Posterior cingulate gyrus (tissue), 11 donors: Measurements from ENCODE around the gene MMP1.

Experiments used
- DNase-seq, 10 donors: peaks; one replicate each; pipeline versions ENCODE4 v3.0.0 to v3.0.0-alpha.2; 2020 to 2021; ENCODE audit warnings: mixed read lengths in 3 of 10
- intact Hi-C: fragments of 100-400 bp; cut with DNase I; formaldehyde crosslinking; loops from one replicate; pipeline ENCODE4 v1.15.1; 2023

The MMP1 gene

DNA sequence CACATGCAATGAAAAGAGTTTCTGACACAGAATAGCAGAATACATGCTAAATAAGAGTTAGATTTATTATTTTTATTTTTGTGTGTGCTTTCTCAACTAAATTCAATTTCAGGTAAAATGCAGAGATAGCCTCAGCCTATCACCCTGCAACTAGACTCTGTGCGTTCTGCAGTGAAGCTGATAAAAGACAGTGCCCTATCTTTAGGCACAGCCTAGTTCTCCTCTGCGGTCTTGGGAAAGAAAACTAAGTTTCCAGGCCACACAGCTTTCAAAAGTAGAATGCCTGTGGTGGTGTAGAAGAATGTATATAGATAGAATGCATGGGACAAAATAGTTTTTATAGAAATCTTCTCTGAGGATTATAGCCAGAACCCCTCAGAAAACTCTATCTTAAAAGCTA, 12.0 kb upstream of the MMP1 start:
- no peak for DNase-seq
- intact Hi-C loops, result loop anchor here (5.0 kb wide), 1 partner anchor 132 kb away; no protein-coding TSS in a partner anchor

DNA sequence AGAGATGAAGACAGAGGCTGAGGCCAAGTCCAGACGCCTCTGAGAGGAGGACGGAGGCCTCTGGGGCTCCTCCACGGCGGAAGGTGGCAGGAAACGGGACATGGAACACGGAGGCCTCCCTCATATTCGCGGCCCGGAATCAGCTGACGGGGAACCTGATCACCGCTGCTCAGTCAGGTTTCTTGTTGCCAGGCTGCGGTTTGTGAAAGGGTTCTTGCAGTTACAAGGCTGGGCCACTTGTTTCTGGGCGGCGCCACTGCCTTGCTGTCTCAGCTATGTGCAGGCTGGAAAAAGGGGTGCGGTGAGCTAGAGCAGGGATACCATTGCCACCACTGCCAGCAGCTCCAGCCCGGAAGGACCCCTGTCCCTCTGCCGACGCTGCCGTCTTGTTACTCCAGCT, 10.0 kb upstream of the MMP1 start:
- DNase-seq, result peak in 1 of 10 donors; percentile 65
- intact Hi-C loops, result no loop called here

DNA sequence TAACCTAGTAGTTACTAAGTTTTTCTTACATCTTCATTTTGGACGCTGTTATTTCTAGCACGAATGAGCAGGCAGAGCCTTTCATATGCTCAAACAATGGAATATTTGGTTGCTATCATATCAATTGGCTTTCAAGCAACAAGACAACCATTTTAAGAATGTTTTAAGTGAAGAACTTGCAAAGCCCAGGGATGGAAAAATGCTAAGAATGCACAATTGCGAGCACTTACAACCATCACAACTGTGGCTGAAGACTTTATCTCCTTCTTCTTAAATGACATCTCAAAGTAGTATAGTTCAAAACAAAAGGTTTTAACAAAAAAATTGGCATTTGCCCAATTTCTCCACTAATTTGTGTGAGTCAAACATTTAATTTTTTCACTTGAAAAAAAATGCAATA, 8.3 kb upstream of the MMP1 start:
- no peak for DNase-seq
- intact Hi-C loops, result no loop called here

DNA sequence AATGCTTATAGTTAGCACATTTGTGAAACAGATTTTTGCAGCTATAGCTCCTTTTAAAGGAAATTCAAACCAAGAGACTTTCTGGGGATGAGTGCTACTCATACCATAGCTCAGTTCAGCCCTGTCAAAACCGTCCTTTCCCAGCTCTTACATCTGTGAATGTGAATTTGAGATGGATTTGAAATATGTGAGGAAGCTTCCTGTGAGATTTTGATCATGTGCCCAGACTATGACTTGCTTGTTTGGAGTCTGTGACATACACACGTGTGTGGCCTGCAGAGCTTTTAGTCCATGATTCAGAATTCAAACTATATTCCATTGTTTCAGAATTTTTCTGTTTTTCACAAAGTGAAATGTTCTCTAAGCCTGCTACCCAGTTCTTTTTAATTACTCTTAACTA, 4.4 kb upstream of the MMP1 start:
- DNase-seq, result no peak

DNA sequence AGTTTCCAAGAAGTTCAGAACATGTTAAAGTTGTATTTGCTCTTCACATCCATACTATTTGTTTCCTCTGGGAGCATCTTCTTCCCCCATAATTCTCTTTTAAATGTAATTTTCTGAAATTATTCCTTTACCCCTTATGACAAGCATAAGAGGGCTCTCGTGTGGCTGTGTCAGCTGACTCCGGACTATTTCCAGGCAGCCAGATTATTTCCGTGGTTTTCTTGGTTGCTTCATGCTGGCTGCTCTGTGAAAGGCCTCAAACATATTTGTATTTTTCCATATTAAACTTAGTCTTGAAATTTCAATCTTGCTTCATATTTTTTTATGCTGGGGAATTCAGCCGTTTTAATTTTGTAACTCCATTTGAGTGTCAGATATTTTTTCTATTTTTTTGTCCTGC, 2.8 kb upstream of the MMP1 start:
- DNase-seq, result no peak
- intact Hi-C loops, result no loop called here

More for the DNA sequence above, 4.4 kb upstream of the MMP1 start:
- intact Hi-C loops, result no loop called here

DNA sequence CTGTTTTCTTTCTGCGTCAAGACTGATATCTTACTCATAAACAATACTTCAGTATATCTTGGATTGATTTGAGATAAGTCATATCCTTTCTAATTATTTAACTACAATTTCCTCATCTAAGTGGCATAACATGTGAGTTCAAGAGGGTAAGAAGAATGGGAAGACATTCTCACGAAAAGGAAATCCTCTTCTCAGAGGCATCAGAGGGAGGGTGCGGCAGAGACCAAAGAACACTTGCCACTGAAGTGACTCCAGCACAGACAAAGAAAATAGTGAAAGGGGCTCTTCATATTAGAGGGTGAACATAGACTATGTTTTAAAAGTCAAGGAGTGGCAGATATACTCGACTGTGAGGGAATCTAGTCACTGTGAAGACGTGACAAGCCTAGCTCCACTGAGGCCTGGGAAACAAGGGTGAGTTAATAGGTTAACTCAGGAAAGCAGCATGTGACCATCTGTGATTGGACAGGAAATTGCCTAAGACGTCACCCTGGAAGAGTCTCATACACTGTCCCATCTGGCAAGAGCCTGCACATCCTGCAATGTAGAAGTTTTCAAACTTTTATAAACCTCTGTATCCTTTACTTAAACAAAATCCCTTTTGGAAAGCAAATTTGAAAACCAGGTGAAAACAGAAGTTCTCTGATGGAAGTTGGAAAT, 1.9 kb upstream of the MMP1 start:
- intact Hi-C loops, result no loop called here
- DNase-seq, result no peak

DNA sequence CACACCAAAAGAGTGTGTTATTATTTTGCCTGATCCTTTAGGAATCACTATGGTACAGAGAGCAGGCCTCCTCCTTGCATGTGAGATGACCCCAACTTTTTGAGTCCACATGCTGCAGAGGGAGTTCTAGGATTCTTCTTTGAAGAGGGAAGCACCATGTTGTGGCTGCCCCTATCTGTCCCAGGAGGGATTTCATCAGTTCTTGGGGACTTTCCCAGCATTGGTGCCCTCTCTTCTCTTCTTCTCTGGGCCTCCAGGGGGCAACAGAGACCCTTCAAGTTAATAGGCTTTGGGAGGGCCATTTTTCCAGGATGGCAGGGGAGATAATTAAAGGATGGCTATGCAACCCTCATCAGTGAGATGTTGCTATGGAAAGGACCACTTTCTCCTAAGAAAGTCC, 3.6 kb downstream of the MMP1 start:
- DNase-seq, result no peak
- intact Hi-C loops, result no loop called here

DNA sequence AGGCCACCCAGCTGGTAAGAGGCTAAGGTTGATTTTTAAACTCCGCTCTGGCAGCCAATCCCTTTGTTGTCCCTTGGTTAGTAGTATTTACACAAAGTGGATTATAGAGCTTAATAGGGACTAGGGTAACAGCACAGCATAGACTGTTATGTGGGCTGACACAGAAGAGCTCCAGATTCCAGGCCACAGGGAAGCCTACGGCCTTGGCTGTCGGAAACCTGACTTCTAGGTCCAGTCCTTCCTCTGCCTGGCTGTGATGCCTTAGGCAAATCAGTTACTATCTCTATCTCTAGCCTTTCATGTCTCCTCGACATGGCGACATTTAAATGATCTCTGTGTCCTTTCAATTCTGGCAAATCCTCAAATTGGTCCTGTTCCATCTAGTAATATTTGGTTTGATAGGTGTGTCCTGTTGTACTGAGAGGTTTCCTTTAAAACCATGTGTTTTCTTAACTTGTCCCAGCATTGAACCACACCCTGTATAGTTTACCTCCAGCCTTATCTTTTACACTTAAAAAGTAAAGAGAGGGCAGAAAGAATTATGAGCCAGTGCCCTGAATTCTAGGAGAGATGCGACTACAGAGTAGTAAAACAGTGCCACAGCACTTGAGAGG, 4.2 kb downstream of the MMP1 start:
- intact Hi-C loops, result no loop called here
- no peak for DNase-seq

DNA sequence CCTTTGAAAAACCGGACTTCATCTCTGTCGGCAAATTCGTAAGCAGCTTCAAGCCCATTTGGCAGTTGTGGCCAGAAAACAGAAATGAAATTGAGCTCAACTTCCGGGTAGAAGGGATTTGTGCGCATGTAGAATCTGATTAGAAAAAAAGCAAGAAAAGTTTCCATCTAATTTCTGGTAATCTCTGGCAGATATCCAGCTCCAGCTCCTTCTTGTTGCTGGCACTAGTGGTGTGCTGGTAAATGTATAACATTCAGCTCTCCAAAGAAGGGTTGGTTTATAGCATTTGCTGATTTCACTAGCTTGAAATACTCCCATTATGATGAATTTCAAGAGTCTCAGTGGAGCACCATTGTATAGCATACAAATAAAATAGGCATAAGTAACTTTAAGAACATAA, 5.4 kb downstream of the MMP1 start:
- intact Hi-C loops, result no loop called here

DNA sequence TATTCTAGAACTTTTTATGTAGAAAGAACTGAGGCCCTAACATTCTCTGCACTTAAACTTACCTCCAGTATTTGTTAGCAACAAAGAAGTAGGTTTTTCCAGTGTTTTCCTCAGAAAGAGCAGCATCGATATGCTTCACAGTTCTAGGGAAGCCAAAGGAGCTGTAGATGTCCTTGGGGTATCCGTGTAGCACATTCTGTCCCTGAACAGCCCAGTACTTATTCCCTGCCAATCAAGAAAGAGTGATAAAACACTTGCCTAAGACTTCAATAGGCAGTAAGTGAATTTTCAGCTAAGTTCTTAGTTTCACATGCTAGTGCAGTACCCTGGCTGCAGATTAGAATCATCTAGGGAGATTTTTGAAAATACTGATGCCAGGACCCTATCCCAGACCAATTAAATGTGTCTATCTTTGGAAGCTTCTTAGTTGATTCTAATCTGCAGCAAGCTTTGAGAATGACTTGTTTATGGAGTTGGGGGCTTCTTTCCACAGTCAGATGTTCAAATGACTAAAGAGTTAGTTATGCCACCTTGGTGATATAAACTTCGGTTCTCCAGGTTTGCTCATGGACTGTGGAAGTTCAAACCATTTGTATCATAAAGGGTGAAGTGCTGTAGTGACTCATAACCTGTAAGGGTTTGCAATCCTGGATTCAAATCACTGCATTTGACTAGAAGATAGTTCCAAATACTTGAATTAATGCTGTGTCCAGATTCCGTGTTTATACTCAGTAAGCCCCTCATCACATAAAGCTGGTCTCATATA, 6.5 kb downstream of the MMP1 start:
- DNase-seq, result no peak
- intact Hi-C loops, result no loop called here

More for the DNA sequence above, 5.4 kb downstream of the MMP1 start:
- DNase-seq, result no peak

DNA sequence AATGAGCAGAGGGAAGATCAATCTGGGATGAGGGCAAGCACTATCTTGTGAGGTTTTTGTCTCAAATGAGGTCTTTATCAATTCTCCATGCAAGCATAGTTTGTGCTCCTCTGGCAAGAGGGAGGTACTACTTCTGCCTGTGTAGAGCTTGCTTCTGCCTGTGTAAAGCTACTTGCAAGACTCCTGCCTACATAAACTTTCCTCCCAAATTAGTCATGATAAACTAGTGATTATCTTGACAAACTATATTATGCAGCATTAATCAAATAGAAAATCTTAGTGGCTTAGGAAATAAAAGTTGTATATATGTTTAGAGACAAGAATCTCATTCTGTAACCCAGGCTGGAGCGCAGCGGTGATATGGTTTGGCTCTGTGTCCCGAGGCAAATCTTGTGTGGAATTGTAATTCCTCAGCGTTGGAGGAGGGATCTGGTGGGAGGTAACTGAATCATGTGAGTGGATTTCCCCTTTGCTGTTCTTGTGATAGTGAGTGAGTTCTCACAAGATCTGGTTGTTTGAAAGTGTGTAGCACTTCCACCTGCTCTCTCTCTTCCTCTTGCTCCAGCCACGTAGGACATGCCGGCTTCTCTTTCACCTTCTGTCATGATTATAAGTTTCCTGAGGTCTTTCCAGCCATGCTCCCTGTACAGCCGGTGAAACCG, 9.5 kb downstream of the MMP1 start:
- DNase-seq, result no peak
- intact Hi-C loops, result no loop called here

DNA sequence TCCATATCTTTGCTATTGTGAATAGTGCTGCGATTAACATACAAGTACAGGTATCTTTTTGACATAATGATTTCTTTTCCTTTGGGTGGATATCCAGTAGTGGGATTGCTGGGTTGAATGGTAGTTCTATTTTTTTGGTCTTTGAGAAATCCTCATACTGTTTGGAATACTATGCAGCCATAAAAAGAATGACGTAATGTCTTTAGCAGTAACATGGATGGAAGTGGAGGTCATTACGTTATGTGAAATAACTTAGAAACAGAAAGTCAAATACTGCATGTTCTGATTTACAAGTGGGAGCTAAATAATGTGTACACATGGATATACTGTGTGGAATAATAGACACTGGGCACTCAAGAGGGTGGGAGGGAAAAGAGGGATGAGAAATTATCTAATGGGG, 13.6 kb downstream of the MMP1 start:
- intact Hi-C loops, result no loop called here
- DNase-seq, result no peak

DNA sequence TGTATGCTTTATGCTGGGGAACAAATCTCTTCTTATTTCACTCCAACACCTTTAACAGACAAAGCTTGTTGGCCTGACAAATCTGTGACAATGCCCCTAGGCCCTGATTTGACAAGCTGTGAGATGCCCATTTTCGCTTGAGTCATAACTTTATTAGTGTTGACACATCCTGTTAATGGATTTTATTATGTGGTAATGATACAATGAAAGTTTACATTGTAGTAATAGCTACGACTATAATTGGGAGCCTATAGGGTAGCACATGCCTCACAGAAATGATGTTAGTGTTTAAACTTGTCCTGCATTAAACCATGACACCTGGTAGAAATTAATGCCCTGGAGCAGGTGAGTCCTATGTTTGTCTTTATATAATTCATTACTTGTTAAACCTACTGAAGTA, 14.2 kb downstream of the MMP1 start:
- intact Hi-C loops, result no loop called here
- no peak for DNase-seq

DNA sequence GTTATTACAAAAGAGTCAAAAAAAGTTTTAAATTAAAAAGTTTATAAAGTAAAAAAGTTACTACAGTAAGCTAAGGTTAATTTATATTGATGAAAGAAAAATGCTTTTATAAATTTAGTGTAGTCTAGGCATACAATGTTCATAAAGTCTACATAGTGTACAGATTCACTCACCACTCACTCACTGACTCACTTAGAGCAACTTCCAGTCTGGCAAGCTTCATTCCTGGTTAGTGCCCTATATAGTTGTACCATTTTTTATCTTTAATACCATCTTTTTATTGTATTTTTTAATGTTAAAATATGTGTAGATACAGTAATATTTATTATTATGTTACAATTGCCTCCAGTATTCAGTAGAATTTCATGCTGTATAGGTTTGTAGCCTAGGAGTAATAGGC, 14.9 kb downstream of the MMP1 start:
- no peak for DNase-seq
- intact Hi-C loops, result no loop called here

DNA sequence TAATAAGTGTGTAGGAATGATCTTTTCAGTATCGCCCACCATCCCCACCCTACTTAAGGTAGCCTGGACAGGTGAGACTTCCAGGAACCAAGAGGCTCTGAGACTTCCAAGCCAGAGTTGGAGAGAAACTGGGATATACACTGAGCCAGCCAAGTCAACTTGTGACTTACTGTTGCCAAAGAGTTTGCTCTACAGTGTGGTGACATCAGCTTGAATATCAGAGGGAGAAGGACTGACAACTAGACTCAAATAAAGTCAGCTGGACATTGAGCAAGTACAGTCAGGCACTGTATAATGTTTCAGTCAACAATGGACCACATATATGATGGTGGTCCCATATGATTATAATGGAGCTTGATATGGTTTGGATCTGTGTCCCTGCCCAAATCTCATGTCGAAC, 16.3 kb downstream of the MMP1 start:
- DNase-seq, result no peak
- intact Hi-C loops, result no loop called here

DNA sequence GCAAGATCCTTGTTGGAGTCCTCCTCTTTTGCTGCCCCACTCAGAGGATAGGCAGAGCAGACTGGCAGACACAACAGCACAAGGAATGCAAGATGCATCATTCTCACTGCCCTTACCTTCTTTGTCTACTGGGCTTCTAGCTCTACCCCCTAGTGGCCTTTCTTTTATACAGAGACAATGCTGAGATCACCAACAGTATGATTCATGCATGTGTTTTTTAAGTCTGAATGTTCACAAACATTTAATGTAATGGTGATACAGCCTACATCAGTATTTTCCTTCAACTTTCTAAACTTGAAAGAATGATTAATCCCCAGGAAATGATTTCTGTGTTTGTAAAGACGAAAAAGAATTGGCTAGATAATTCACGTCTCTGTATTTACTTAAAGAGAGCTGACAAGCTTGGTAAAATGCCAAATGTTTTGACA, 17.5 kb downstream of the MMP1 start, which contains the start of gene MMP10:
Gene MMP10, minus strand, starts transcription at position 138 of the 428 bp plus-strand sequence. Its CDS starts 37 bp downstream, at position 101.
- intact Hi-C loops, result no loop called here
- DNase-seq, result no peak

DNA sequence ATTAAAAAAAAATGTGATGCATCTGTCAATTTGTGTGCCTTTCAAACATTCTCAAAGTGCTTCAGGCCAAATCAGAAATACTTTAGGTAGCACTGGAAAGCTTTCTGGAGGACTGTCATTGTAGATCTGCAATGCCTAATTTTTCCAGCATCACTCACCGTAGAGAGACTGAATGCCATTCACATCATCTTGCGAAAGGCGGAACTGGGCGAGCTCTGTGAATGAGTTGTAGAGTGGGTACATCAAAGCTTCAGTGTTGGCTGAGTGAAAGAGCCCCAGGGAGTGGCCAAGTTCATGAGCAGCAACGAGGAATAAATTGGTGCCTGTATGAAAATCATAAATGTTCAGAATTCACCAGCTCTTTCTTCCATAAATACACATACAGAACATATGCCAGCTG, 21.5 kb downstream of the MMP1 start:
- no peak for DNase-seq
- intact Hi-C loops, result no loop called here

DNA sequence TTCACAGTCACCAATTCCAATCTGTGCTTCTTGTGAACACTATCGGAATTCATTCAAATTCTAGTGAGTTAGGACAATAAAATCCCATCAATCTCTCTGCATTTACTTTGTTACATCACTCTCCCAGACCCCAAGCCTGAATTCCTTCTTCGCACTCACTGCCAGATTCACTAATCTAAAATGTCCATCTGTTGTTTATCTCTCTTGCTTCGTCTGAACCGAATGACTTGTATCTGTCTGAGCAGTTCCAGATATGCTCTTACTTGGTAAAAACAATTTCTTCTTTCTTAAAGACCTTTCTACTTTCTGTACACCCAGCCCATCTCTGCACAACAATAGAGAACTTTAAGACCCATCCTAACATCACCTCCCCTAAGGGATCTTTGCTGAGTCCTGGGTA, 24.6 kb downstream of the MMP1 start:
- intact Hi-C loops, result no loop called here
- no peak for DNase-seq

DNA sequence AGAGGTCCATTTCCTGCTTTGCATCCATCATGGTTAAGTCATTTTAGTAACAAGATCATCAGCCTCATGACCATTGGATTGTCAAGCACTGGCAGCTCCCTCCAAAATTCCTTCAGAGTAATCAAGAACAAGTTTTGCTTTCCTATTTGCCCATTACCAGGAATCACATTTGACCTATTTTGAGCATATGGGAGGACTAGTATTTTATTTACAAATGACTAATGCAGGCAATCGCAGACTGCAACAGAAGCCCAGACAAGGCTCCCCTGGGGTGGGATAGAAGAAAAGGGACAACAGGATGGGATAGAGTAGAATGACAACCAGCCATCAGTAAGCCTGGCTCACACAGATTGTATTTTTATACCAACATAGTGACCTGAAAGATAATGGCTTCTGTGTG, 26.6 kb downstream of the MMP1 start:
- intact Hi-C loops, result no loop called here
- no peak for DNase-seq

DNA sequence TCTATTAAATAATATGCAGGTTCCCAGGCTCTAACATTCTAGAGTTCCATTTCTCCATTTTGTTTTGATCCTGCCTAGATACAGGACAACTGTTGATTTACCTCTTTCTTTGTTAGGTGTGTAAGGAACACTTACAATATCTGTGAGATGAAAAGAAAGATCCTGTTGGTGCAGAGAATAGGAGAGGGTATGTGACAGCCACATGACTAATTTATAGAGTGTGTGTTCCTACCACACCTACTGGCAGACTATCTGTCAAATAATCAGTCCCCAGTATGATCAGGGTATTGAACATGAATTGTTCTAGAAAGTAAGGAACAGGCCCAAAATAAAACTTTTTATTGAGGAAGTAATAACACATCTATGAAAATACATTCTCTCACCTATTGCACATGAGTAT, 27.8 kb downstream of the MMP1 start:
- no peak for DNase-seq
- intact Hi-C loops, result no loop called here

DNA sequence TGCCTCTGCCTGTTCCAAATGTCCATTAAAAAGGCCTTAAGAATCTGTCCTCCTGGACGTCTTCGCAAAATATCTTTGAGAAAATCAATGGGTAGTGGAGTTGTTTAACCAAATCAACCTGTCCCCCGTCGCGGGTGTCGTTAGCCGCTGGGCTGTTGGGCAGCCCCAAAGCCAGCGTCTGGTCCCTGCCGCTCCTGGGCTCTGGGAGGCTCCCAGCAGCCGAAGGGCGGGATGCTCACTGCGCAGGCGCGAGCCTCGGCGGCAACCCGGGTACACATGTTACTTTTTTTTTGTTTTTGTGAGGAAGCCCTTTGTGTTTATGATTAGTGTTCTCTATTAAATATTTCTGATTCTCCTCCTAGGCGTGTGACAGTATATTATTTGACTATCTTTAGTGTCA, 30.2 kb downstream of the MMP1 start:
- DNase-seq, result peak in 2 of 10 donors; percentile 61 to 64
- intact Hi-C loops, result no loop called here
